AG04449 (cell line): ENCODE data around the gene ACTN2.

Experiments used
- CTCF ChIA-PET: fragments of 350-600 bp; formaldehyde crosslinking; extraction: SDS; loops from one replicate; lab custom pipeline; 2021; ENCODE audit warnings: antibody characterized with exemption; lab: Yijun Ruan, JAX
- POLR2A ChIA-PET: fragments of 400-600, 350-600 bp; formaldehyde crosslinking; extraction: SDS; loops from one replicate; lab custom pipeline; 2020; ENCODE audit warnings: antibody characterized with exemption, inconsistent platforms; lab: Yijun Ruan, JAX
- DNase-seq: peaks from one replicate; pipeline ENCODE4 v3.0.0-alpha.2; 2010; ENCODE audit warnings: low read depth, low spot score
- H3K4me3 ChIP-seq: 2 replicates; pipeline ENCODE4 v1.5.1; 2011; ENCODE audit warnings: low read depth, mild to moderate bottlenecking, control low read depth, low read length
- TF ChIP-seq, protein P1 (sequence below): IDR thresholded peaks from one replicate; pipeline ENCODE4 v1.5.1; 2011; ENCODE audit warnings: mild to moderate bottlenecking, moderate library complexity, low read length, control low read depth, inconsistent platforms; ENCODE audit not compliant: insufficient read depth; ENCODE audit errors: missing control alignments

The ACTN2 gene

GRCh38 chr1:236736761-236737160 lies 50.5 kb downstream of the ACTN2 start:
- CTCF ChIA-PET = no interaction called here
- TF ChIP-seq, protein P1, sequence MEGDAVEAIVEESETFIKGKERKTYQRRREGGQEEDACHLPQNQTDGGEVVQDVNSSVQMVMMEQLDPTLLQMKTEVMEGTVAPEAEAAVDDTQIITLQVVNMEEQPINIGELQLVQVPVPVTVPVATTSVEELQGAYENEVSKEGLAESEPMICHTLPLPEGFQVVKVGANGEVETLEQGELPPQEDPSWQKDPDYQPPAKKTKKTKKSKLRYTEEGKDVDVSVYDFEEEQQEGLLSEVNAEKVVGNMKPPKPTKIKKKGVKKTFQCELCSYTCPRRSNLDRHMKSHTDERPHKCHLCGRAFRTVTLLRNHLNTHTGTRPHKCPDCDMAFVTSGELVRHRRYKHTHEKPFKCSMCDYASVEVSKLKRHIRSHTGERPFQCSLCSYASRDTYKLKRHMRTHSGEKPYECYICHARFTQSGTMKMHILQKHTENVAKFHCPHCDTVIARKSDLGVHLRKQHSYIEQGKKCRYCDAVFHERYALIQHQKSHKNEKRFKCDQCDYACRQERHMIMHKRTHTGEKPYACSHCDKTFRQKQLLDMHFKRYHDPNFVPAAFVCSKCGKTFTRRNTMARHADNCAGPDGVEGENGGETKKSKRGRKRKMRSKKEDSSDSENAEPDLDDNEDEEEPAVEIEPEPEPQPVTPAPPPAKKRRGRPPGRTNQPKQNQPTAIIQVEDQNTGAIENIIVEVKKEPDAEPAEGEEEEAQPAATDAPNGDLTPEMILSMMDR = no peak
- POLR2A ChIA-PET = no interaction called here

GRCh38 chr1:236741753-236742152 lies 55.5 kb downstream of the ACTN2 start:
- ChIA-PET POLR2A (no interaction called here), CTCF (no interaction called here)

More at GRCh38 chr1:236736761-236737160, 50.5 kb downstream of the ACTN2 start:
- no peak for DNase-seq
- no peak overlapping the region for H3K4me3 ChIP-seq

GRCh38 chr1:236742421-236743160 lies 56.3 kb downstream of the ACTN2 start:
- POLR2A ChIA-PET = no interaction called here
- CTCF ChIA-PET = no interaction called here
- DNase-seq = no peak
- H3K4me3 ChIP-seq = no peak overlapping the region
- TF ChIP-seq, protein P1 = no peak

More at GRCh38 chr1:236741753-236742152, 55.5 kb downstream of the ACTN2 start:
- TF ChIP-seq, protein P1 = no peak
- no peak overlapping the region for H3K4me3 ChIP-seq
- DNase-seq = no peak

GRCh38 chr1:236744533-236744932 lies 58.2 kb downstream of the ACTN2 start:
- no peak overlapping the region for H3K4me3 ChIP-seq
- CTCF ChIA-PET = interaction anchor here (2.2 kb wide), 1 partner anchor 15 kb away, joined by 6 read pairs; no protein-coding TSS in a partner anchor
- TF ChIP-seq, protein P1 = no peak
- no peak for DNase-seq
- POLR2A ChIA-PET = no interaction called here

DNA sequence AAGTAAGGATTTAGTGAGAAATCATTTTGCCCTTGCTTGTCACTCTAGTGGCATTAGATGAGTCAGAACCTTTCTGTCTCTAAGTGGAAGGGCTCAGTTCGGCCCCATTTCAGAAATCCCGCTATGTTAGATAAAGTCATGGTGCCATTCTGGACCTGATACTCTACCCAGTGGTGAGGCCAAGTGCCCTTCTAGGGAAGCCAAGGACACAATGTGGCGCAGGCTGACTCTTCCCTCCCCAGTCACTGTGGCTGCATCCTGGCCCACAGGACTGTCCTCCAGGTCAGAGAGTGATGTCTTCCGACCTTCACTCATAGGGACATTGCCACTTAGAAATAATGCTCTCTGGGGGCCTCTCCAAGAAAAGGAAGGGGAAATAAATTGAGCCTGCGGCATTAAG lies 60.5 kb downstream of the ACTN2 start:
- ChIA-PET POLR2A (no interaction called here), CTCF (interaction anchor here (2.2 kb wide), 1 partner anchor 13 kb away, joined by 6 read pairs; no protein-coding TSS in a partner anchor)
- DNase-seq = no peak
- TF ChIP-seq, protein P1 = no peak
- H3K4me3 ChIP-seq = no peak overlapping the region

GRCh38 chr1:236747311-236747985 lies 61.1 kb downstream of the ACTN2 start:
- CTCF ChIA-PET = interaction anchor here (0.8 to 1.2 kb wide), 3 partner anchors 12 to 647 kb away, joined by 3 to 4 read pairs (median 3); no protein-coding TSS in a partner anchor
- H3K4me3 ChIP-seq = no peak overlapping the region
- TF ChIP-seq, protein P1 = no peak
- no peak for DNase-seq
- POLR2A ChIA-PET = no interaction called here
